ENCODE data around the gene NBPF3.

The NBPF3 gene

DNA sequence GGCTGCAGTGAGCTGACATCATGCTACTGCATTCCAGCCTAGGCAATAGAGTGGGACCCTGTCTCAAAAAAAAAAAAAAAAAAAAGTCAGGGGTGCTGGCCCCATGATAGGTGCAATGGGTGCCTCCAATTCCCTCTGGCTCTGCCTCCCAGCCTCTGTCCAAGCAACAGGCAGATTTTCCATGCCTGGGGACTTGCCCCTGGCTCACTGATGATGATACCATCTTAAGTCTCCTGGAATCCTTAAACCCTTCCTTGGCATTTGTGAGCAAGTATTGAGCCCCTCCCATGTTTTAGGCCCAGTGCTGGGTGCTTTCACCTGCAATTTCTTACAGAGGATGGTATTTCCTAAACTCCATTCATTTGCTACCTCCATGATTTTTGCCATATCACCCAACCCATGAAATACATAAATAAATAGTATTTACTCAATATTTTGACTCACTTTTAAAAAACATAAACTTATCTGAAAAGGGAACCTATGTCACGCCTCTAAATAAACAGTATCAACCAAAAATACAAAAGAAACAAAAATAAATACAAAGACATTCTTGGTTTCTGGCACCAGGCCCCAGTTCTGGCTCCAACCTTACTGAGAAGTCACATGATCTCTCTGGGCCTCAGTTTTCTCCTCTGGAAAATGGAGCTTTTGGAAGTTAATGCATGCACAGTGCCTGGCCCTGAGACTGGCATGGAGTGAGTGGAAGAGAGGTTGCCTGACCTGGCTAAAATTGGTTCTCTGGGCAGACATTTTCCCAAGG, 67.8 kb downstream of the NBPF3 start:
- H3K27me3 ChIP-seq (ENCODE audit: control insufficient read depth, low read length): peaks cover 50% of the 10 kb centered on the region
- no peak overlapping the region for H3K4me3 ChIP-seq (ENCODE audit: low read length)
- no peaks in the 10 kb centered on the region for H3K4me1 ChIP-seq (ENCODE audit: control insufficient read depth, low read length)
- H4K20me1 ChIP-seq (ENCODE audit: control insufficient read depth, insufficient read depth, low read depth, low read length): no peaks in the 10 kb centered on the region
- no peak overlapping the region for H3K27ac ChIP-seq (ENCODE audit: low read depth, low read length)
- H3K9me2 ChIP-seq (replicated peaks; ENCODE audit: control insufficient read depth, low read length): no peaks in the 10 kb centered on the region
- H3K4me2 ChIP-seq (ENCODE audit: low read length): no peak overlapping the region
- no peaks in the 10 kb centered on the region for H3F3A ChIP-seq (ENCODE audit: control insufficient read depth, insufficient read depth)
- TF ChIP-seq EZH2phosphoT487 (IDR thresholded peaks at IDR 0.05; ENCODE audit: borderline replicate concordance, low read length): no peak
- TF ChIP-seq, protein P1, sequence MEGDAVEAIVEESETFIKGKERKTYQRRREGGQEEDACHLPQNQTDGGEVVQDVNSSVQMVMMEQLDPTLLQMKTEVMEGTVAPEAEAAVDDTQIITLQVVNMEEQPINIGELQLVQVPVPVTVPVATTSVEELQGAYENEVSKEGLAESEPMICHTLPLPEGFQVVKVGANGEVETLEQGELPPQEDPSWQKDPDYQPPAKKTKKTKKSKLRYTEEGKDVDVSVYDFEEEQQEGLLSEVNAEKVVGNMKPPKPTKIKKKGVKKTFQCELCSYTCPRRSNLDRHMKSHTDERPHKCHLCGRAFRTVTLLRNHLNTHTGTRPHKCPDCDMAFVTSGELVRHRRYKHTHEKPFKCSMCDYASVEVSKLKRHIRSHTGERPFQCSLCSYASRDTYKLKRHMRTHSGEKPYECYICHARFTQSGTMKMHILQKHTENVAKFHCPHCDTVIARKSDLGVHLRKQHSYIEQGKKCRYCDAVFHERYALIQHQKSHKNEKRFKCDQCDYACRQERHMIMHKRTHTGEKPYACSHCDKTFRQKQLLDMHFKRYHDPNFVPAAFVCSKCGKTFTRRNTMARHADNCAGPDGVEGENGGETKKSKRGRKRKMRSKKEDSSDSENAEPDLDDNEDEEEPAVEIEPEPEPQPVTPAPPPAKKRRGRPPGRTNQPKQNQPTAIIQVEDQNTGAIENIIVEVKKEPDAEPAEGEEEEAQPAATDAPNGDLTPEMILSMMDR (IDR thresholded peaks at IDR 0.05; ENCODE audit: low read depth, low read length, poor library complexity, severe bottlenecking): no peak
- H3K36me3 ChIP-seq (ENCODE audit: control insufficient read depth, low read length): no peaks in the 10 kb centered on the region
- no peaks in the 10 kb centered on the region for H3K9me3 ChIP-seq (ENCODE audit: control insufficient read depth, insufficient read depth, low read length)
- no peaks in the 10 kb centered on the region for H3K79me2 ChIP-seq (ENCODE audit: control insufficient read depth, low read length)

DNA sequence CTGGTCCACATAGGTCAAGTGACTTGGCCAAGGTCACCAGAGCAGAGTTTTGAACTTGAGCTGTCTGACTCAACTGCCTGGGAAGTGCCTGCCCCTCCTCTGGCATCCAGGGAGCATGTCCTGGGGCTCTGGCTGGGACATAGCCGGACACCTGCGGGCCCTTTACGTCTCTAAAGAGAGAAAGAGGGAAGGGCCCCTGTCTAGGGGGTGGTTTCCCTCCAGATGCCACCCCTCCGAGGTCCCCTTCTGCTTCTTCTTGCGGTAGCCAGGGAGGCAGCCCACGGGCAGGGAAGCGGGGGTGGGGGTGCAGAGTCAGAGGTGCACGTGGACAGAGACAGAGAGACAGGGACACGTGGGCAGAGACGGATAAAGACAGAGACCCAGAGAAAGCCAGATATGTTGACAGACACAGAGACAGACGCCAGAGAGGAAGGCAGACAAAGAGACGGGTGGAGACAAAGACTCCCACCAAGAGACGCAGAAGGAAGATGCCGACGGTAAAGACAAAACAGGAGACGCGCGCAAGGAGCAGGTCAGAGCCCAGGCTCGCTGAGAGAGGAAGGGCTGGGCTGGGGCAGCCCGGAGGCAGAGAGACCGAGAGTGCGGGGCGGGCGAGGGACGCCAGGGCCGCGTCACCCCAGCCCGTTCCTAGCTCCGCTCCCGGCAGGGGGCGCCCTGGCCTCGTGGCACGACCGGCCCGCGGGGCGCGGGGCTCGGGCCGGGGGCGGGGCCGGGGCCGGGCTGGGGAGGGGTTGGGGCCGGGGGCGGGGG, 68.8 kb downstream of the NBPF3 start:
- no peak overlapping the region for H3K27ac ChIP-seq (ENCODE audit: low read depth, low read length)
- H3K27me3 ChIP-seq (ENCODE audit: control insufficient read depth, low read length): peaks cover 58% of the 10 kb centered on the region
- TF ChIP-seq, protein P1 (IDR thresholded peaks at IDR 0.05; ENCODE audit: low read depth, low read length, poor library complexity, severe bottlenecking): peak; percentile 52
- no peak for TF ChIP-seq EZH2phosphoT487 (IDR thresholded peaks at IDR 0.05; ENCODE audit: borderline replicate concordance, low read length)
- no peaks in the 10 kb centered on the region for H3K79me2 ChIP-seq (ENCODE audit: control insufficient read depth, low read length)
- no peak overlapping the region for H3K4me3 ChIP-seq (ENCODE audit: low read length)
- peaks cover 7% of the 10 kb centered on the region for H3K4me1 ChIP-seq (ENCODE audit: control insufficient read depth, low read length)
- no peaks in the 10 kb centered on the region for H3K9me3 ChIP-seq (ENCODE audit: control insufficient read depth, insufficient read depth, low read length)
- H4K20me1 ChIP-seq (ENCODE audit: control insufficient read depth, insufficient read depth, low read depth, low read length): 0 out of 2 replicates have a peak, but pooled peaks cover under 1% of the 10 kb centered on the region
- no peak overlapping the region for H3K4me2 ChIP-seq (ENCODE audit: low read length)
- H3F3A ChIP-seq (ENCODE audit: control insufficient read depth, insufficient read depth): no peaks in the 10 kb centered on the region
- no peaks in the 10 kb centered on the region for H3K36me3 ChIP-seq (ENCODE audit: control insufficient read depth, low read length)
- no peaks in the 10 kb centered on the region for H3K9me2 ChIP-seq (replicated peaks; ENCODE audit: control insufficient read depth, low read length)

DNA sequence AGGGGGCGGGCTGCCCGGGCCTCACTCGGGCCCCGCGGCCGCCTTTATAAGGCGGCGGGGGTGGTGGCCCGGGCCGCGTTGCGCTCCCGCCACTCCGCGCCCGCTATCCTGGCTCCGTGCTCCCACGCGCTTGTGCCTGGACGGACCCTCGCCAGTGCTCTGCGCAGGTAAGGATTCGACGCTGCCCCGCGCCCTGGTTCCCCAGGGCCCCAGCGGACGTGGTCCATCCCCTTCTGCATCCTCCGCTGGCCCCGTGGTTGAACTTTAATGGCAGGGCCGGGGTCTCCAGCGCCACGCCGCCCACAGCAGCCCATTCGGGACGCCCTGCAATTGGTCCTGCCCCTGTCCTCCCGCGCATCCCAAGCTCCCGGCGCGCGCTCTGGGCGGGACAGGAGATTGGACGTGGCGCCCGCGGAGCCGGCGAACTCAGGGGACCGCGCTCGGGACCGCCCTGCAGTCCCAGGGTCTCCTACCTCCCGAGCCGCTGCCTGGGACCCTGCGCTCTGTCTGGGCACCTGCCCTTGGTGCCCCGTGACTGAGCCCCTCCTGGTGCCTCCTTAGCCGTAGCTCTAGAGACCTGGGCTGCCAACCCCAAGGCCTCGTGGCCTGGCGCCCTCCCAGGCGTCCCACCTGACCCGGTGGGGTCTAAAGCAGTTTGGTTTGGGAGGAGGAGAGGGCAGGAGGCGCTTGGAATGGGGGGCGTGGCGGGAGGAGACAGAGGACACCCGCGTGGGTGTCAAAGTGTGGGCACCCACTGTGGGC, 69.6 kb downstream of the NBPF3 start, which contains the start of gene ALPL:
ALPL (plus strand) TSS at position 73 of the 762 bp plus-strand sequence. CDS start 44,659 bp downstream, outside the sequence.
- H3K9me2 ChIP-seq (replicated peaks; ENCODE audit: control insufficient read depth, low read length): no peaks in the 10 kb centered on the region
- no peak within 1 kb of the TSS for H3K4me2 ChIP-seq (ENCODE audit: low read length)
- H3K27me3 ChIP-seq (ENCODE audit: control insufficient read depth, low read length): peaks cover 62% of the 10 kb centered on the region

More for the DNA sequence above, 69.6 kb downstream of the NBPF3 start, which contains the start of gene ALPL:
- Histone ChIP-seq H3K27ac (ENCODE audit: low read depth, low read length) (no peak within 1 kb of the TSS), H3K79me2 (ENCODE audit: control insufficient read depth, low read length) (no peaks in the 10 kb centered on the region), H3K4me1 (ENCODE audit: control insufficient read depth, low read length) (peaks cover 15% of the 10 kb centered on the region), H4K20me1 (ENCODE audit: control insufficient read depth, insufficient read depth, low read depth, low read length) (0 out of 2 replicates have a peak, but pooled peaks cover 5% of the 10 kb centered on the region), H3K36me3 (ENCODE audit: control insufficient read depth, low read length) (no peaks in the 10 kb centered on the region), H3K4me3 (ENCODE audit: low read length) (no peak within 1 kb of the TSS), H3K9me3 (ENCODE audit: control insufficient read depth, insufficient read depth, low read length) (no peaks in the 10 kb centered on the region), H3F3A (ENCODE audit: control insufficient read depth, insufficient read depth) (no peaks in the 10 kb centered on the region)
- TF ChIP-seq, protein P1 (IDR thresholded peaks at IDR 0.05; ENCODE audit: low read depth, low read length, poor library complexity, severe bottlenecking): no peak
- no peak for TF ChIP-seq EZH2phosphoT487 (IDR thresholded peaks at IDR 0.05; ENCODE audit: borderline replicate concordance, low read length)

Measured in DOHH2 (cell line).